Ovary (tissue), 9 donors: Measurements from ENCODE around the gene BBS7. TPM values are rescaled to one million over a fixed set of nuclear protein-coding genes. Genes with fewer than 3 reads are reported as not detected.

Source experiments
- DNase-seq, 5 donors: peaks; one replicate each; pipeline ENCODE4 v3.0.0-alpha.2; 2019 to 2020
- H3K27ac ChIP-seq, 2 donors: fragments of 200-600 bp; one replicate each; pipeline versions ENCODE4 v1.5.1 to v1.8.0; 2019 to 2022
- H3K27me3 ChIP-seq: fragments of 200-600 bp; one replicate; pipeline ENCODE4 v1.8.0; 2022
- H3K36me3 ChIP-seq: fragments of 200-600 bp; sonication (generic); one replicate; pipeline ENCODE4 v1.5.1; 2019
- H3K4me1 ChIP-seq: one replicate; pipeline ENCODE4 v1.8.1; 2013; ENCODE audit warnings: mild to moderate bottlenecking, moderate library complexity; ENCODE audit not compliant: insufficient read depth
- H3K4me3 ChIP-seq: fragments of 200-600 bp; sonication (generic); one replicate; pipeline ENCODE4 v1.5.1; 2017
- H3K9me3 ChIP-seq, 2 donors: fragments of 200-600 bp in 1 of 2; sonication (generic) in 1 of 2; one replicate each; pipeline versions ENCODE4 v1.5.1 to v1.8.1; 2013 to 2019; ENCODE audit warnings: mild to moderate bottlenecking in 1 of 2, moderate library complexity in 1 of 2
- CTCF ChIP-seq, 3 donors: fragments of 450-650 bp in 2 of 3; fragments of 200-600 bp in 1 of 3; IDR thresholded peaks; one replicate each; pipeline versions ENCODE4 v1.5.1 to v1.8.0; 2016 to 2022; ENCODE audit warnings: antibody characterized with exemption in 3 of 3, mild to moderate bottlenecking in 1 of 3
- EP300 ChIP-seq: sonication (generic); formaldehyde crosslinking; IDR thresholded peaks from one replicate; pipeline ENCODE4 v1.6.1; 2017; ENCODE audit warnings: antibody characterized with exemption
- POLR2A ChIP-seq: fragments of 450-650 bp; IDR thresholded peaks from one replicate; pipeline ENCODE4 v1.6.1; 2017; ENCODE audit warnings: antibody characterized with exemption, mild to moderate bottlenecking, moderate library complexity
- WGBS, 3 donors: extraction: QIAGEN DNeasy Blood & Tissue Kit in 1 of 3; methylation state at CpG; one replicate each; pipeline versions ENCODE4 v1.1.5 to v1.1.7; 2013 to 2017; 5-methylcytosine and 5-hydroxymethylcytosine counted together
- intact Hi-C, 4 donors: fragments of 100-400 bp; cut with DNase I; formaldehyde crosslinking; loops; one replicate each; pipeline versions ENCODE4 v1.11.0 to v1.15.1; 2022 to 2023
- polyA plus RNA-seq, 2 donors: library from polyadenylated mRNA; stranded (reverse); fragments of 200-250 nt in 1 of 2; fragments of 350-450 nt in 1 of 2; fragmentation: Illumina TruSeq in 1 of 2; extraction: RNeasy Lipid Tissue Mini Kit (QIAGEN cat#74804) in 1 of 2; gene quantifications; one replicate each; pipeline ENCODE4 v1.2.3, GENCODE V29; 2013 to 2014
- total RNA-seq, 7 donors: library from RNA; depleted of rRNA in 2 of 7; stranded (reverse); fragments of >200 nt in 2 of 7; fragmentation: NEBNext Ultra II Directional in 3 of 7; extraction: Animal tissue kit (Norgen Biotek cat#: 25700) in 3 of 7; gene quantifications; one replicate each; pipeline versions ENCODE4 v1.1.0 to v1.2.4, GENCODE V29; 2016 to 2023
- donor health status: DM: no; HTN: no; CAD: no; lungs with moderate emphysema.
- donor health status: DM: no; HTN: no; CAD: no.
- donor health status: Bipolar disorder and iron deficiency.
- donor health status: DM: yes; HTN: yes; CAD: no.
- donor health status: DM: no; HTN: no; CAD: no.
- donor health status: DM: yes; HTN: yes; CAD: no.

The BBS7 gene
- total and polyA plus RNA-seq, 9 donors: 9.6 to 21.2 (median 19.1) TPM

- H3K27me3 ChIP-seq: no peaks in the 10 kb centered on the region
- H3K4me1 ChIP-seq: no peaks in the 10 kb centered on the region
- no peak overlapping the region for H3K27ac ChIP-seq
- H3K9me3 ChIP-seq: no peaks in the 10 kb centered on the region
- intact Hi-C loops: no loop called here
- no peak for DNase-seq
- no peak for TF ChIP-seq POLR2A
- no peak for TF ChIP-seq CTCF (IDR thresholded peaks at IDR 0.05)
- no peak for TF ChIP-seq EP300
- no peak overlapping the region for H3K4me3 ChIP-seq
- H3K36me3 ChIP-seq: no peaks in the 10 kb centered on the region
Measured at GRCh38 chr4:121879135-121879534, 8.9 kb upstream of the BBS7 start.

- no peak for DNase-seq
- intact Hi-C loops: no loop called here
- WGBS, 3 donors: 59 to 68% (median 64%) methylated on average over 4 of the region's 4 CpGs
- no peak for TF ChIP-seq CTCF (IDR thresholded peaks at IDR 0.05)
- TF ChIP-seq EP300: no peak
- no peak for TF ChIP-seq POLR2A
- Histone ChIP-seq H3K4me3 (no peak overlapping the region), H3K9me3 (no peaks in the 10 kb centered on the region), H3K4me1 (no peaks in the 10 kb centered on the region), H3K36me3 (no peaks in the 10 kb centered on the region), H3K27me3 (no peaks in the 10 kb centered on the region), H3K27ac (no peak overlapping the region)
Measured at GRCh38 chr4:121877041-121877773, 6.9 kb upstream of the BBS7 start.

- Histone ChIP-seq H3K27me3 (no peaks in the 10 kb centered on the region), H3K36me3 (no peaks in the 10 kb centered on the region), H3K4me3 (no peak overlapping the region), H3K4me1 (no peaks in the 10 kb centered on the region), H3K27ac (no peak overlapping the region), H3K9me3 (no peaks in the 10 kb centered on the region)
- intact Hi-C loops: no loop called here
- TF ChIP-seq POLR2A (no peak), EP300 (no peak), CTCF (IDR thresholded peaks at IDR 0.05) (no peak)
- DNase-seq: no peak
- WGBS, 3 donors: 93 to 95% (median 95%) methylated on average over 6 of the region's 6 CpGs
Measured at GRCh38 chr4:121876070-121876469, 5.8 kb upstream of the BBS7 start.

GRCh38 chr4:121875652-121876051 lies 5.4 kb upstream of the BBS7 start:
- TF ChIP-seq CTCF (IDR thresholded peaks at IDR 0.05): no peak
- no peak for TF ChIP-seq EP300
- TF ChIP-seq POLR2A: no peak
- Histone ChIP-seq H3K27ac (no peak overlapping the region), H3K36me3 (no peaks in the 10 kb centered on the region), H3K4me1 (no peaks in the 10 kb centered on the region), H3K27me3 (no peaks in the 10 kb centered on the region), H3K9me3 (no peaks in the 10 kb centered on the region), H3K4me3 (no peak overlapping the region)
- intact Hi-C loops: no loop called here
- no peak for DNase-seq
- WGBS, 3 donors: 50 to 91% (median 67%) methylated on average over 2 of the region's 2 CpGs
